Activated CD4-positive, alpha-beta memory T cell treated with anti-CD3 and anti-CD28 coated beads, Interleukin-2, amount 10 ng/mL, durations not matched to agents 7 days and 5 days (primary cell): Measurements from ENCODE around the gene MEGF11. TPM values are rescaled to one million over a fixed set of nuclear protein-coding genes. Genes with fewer than 3 reads are reported as not detected.
A peak's percentile ranks its signal among the peaks of the same experiment; 100 is the strongest.

Experiments used
- CTCF ChIA-PET: fragments of 350-600 bp; sonication (Branson Sonifier 250); formaldehyde crosslinking; loops from one replicate; lab custom pipeline; 2021; ENCODE audit warnings: antibody characterized with exemption, inconsistent platforms; lab: Charles Lee
- POLR2A ChIA-PET: fragments of 350-600 bp; sonication (Branson Sonifier 250); formaldehyde crosslinking; loops from one replicate; lab custom pipeline; 2021; ENCODE audit warnings: antibody characterized with exemption; lab: Charles Lee
- DNase-seq: peaks from one replicate; pipeline ENCODE4 v3.0.0-alpha.2; 2020
- H3K27ac Mint-ChIP-seq: one replicate; pipeline ENCODE4 v1.8.0; 2021; ENCODE audit warnings: mild to moderate bottlenecking, mixed read lengths
- H3K27me3 Mint-ChIP-seq: one replicate; pipeline ENCODE4 v1.8.0; 2021; ENCODE audit warnings: mixed read lengths
- H3K36me3 Mint-ChIP-seq: one replicate; pipeline ENCODE4 v1.8.0; 2021; ENCODE audit warnings: low read depth, mixed read lengths
- H3K4me1 Mint-ChIP-seq: one replicate; pipeline ENCODE4 v1.8.0; 2021; ENCODE audit warnings: mixed read lengths
- H3K4me3 Mint-ChIP-seq: one replicate; pipeline ENCODE4 v1.8.0; 2021; ENCODE audit warnings: mild to moderate bottlenecking, mixed read lengths
- H3K9me3 Mint-ChIP-seq: one replicate; pipeline ENCODE4 v1.8.0; 2021; ENCODE audit warnings: mixed read lengths
- total RNA-seq, 2 experiments: library from RNA; stranded (reverse); gene quantifications; one replicate each; pipeline ENCODE4 v1.2.3, GENCODE V29; 2021

Gene MEGF11
- total RNA-seq, 2 experiments from 2014 or later, result not detected

DNA sequence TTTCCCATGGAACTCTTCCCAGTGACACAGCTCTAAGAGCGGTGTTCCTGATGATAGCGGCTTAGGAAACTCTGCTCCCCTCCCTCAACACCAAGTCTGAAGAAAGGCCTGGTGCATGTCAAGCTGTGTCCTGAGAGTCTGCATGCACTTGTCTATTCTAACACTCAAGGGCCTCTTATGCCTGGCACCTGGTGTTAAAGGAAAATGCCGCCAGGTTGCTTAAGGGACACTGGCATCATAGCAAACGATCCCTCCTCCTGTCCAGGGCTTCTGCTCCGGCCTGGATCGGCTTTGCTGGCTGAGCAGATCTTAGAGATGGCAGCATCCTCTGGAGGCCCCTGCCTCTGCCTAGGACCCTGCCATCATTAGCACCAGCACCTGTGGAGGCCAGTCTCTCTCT is 121.7 kb downstream of the MEGF11 start:
- ChIA-PET POLR2A (no interaction called here), CTCF (no interaction called here)
- H3K27ac Mint-ChIP-seq, result no peak overlapping the region
- no peak for DNase-seq
- H3K4me1 Mint-ChIP-seq, result peaks cover 10% of the 10 kb centered on the region
- no peak overlapping the region for H3K4me3 Mint-ChIP-seq
- H3K27me3 Mint-ChIP-seq, result peaks cover 9% of the 10 kb centered on the region
- H3K9me3 Mint-ChIP-seq, result no peaks in the 10 kb centered on the region
- no peaks in the 10 kb centered on the region for H3K36me3 Mint-ChIP-seq

GRCh38 chr15:66131200-66131599 is 122.3 kb downstream of the MEGF11 start:
- ChIA-PET POLR2A (no interaction called here), CTCF (interaction anchor here (0.6 kb wide), 1 partner anchor 316 kb away, joined by 3 read pairs; no protein-coding TSS in a partner anchor)

GRCh38 chr15:66130496-66131034 is 123.0 kb downstream of the MEGF11 start:
- H3K27me3 Mint-ChIP-seq, result peaks cover 12% of the 10 kb centered on the region
- no peak overlapping the region for H3K4me3 Mint-ChIP-seq
- no peaks in the 10 kb centered on the region for H3K9me3 Mint-ChIP-seq
- ChIA-PET CTCF (no interaction called here), POLR2A (no interaction called here)
- no peak overlapping the region for H3K27ac Mint-ChIP-seq
- DNase-seq, result no peak
- H3K4me1 Mint-ChIP-seq, result peaks cover 7% of the 10 kb centered on the region
- H3K36me3 Mint-ChIP-seq, result no peaks in the 10 kb centered on the region

More at GRCh38 chr15:66131200-66131599, 122.3 kb downstream of the MEGF11 start:
- no peak overlapping the region for H3K4me3 Mint-ChIP-seq
- no peak overlapping the region for H3K27ac Mint-ChIP-seq
- no peaks in the 10 kb centered on the region for H3K9me3 Mint-ChIP-seq
- no peaks in the 10 kb centered on the region for H3K36me3 Mint-ChIP-seq
- peaks cover 12% of the 10 kb centered on the region for H3K27me3 Mint-ChIP-seq
- no peak for DNase-seq
- peaks cover 10% of the 10 kb centered on the region for H3K4me1 Mint-ChIP-seq

DNA sequence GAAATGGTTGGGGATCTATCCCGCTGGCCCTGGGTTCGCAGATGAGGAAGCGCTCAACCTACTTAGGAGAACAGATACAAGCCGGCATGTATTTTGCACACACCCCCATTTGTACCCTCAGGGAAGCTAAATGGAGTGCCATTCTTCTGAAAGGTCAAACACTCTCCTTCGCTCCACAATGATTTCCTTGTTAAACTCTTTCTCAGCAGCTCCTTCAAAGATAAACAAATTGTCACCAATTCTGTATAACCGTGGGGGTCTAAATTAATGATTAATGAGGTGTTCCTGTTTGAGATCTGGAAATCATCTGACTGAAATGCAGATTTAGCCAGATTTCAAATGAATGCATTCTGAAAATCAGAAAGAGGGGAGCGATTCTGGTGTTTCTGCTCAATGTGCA is 124.0 kb downstream of the MEGF11 start:
- Mint-ChIP-seq H3K27ac (no peak overlapping the region), H3K4me3 (no peak overlapping the region), H3K4me1 (no peaks in the 10 kb centered on the region), H3K36me3 (no peaks in the 10 kb centered on the region), H3K27me3 (peaks cover 12% of the 10 kb centered on the region), H3K9me3 (no peaks in the 10 kb centered on the region)
- POLR2A ChIA-PET, result no interaction called here
- CTCF ChIA-PET, result no interaction called here
- DNase-seq, result no peak

DNA sequence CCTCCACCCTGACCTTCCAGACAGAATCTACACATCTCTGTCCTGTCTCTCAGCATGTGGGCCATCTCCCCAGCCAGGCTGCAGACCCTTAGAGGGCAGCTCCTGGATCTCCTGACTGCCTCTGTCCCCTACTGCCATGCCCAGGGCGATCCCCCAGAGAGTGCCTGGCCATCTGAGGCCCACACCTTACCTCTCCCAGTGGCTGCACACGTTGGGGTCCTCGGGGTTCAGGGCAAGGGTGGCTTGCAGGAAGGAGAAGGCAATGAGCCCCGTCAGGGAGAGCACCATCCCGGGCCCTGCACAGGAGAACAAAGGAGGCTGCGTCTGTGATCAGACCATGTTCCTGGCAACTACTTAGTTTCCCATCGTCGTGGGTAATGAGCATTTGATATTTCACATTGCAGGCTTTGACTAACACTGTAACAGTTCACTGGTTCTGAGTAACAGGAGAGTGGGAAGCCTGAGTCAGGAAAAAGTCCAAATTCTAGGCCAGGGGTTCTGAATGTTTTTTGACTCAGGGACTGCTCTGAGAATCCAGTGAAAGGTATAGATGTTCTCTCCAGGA is 125.4 kb downstream of the MEGF11 start:
- ChIA-PET POLR2A (no interaction called here), CTCF (no interaction called here)
- Mint-ChIP-seq H3K27ac (no peak overlapping the region), H3K36me3 (no peaks in the 10 kb centered on the region), H3K9me3 (no peaks in the 10 kb centered on the region), H3K4me1 (no peaks in the 10 kb centered on the region), H3K4me3 (no peak overlapping the region), H3K27me3 (peaks cover 12% of the 10 kb centered on the region)
- DNase-seq, result no peak

DNA sequence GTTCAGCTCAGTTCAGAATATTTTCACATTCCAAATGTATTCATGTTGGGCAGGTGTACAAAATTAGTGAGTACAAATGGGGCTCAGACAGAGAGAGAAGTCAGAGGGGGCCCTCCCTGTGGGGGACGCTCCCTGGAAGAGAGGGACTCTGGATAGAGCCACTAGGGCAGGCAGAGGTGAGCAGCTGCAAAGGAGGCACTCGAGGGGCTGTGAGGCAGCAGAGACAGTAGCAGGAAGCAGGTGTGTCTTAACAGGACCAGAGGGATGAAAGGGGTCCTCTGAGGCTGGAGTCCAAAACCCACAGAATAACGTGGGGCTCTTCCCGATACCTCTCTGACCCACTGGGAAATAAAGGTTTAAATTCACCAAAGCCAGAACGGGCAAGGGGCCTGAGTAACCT is 127.1 kb downstream of the MEGF11 start:
- CTCF ChIA-PET, result no interaction called here
- H3K9me3 Mint-ChIP-seq, result no peaks in the 10 kb centered on the region
- POLR2A ChIA-PET, result no interaction called here
- no peaks in the 10 kb centered on the region for H3K4me1 Mint-ChIP-seq
- H3K27me3 Mint-ChIP-seq, result peaks cover 12% of the 10 kb centered on the region
- DNase-seq, result no peak
- no peaks in the 10 kb centered on the region for H3K36me3 Mint-ChIP-seq
- no peak overlapping the region for H3K4me3 Mint-ChIP-seq
- H3K27ac Mint-ChIP-seq, result no peak overlapping the region

DNA sequence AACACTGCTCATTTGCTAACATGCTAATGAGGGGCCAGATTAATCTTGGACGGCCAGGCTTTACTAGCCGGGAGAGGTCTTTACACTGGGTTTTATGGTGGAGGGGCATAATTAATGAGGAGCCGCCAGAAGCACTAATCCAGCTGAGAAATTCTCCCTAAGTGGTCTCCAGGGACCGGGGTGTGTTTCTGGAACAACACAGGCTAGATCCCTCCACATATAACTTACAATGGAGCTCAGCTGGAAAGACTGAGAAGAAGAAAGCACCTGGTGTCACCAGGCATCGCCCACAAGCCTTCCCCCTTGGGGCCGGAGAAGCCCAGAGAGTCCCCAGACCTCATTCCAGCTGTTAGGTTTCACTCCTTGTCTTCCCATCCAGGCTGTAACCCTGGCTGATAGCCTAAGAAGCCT is 127.5 kb downstream of the MEGF11 start:
- Mint-ChIP-seq H3K4me3 (no peak overlapping the region), H3K9me3 (no peaks in the 10 kb centered on the region), H3K4me1 (no peaks in the 10 kb centered on the region), H3K27me3 (peaks cover 12% of the 10 kb centered on the region), H3K36me3 (no peaks in the 10 kb centered on the region), H3K27ac (no peak overlapping the region)
- ChIA-PET CTCF (no interaction called here), POLR2A (no interaction called here)
- DNase-seq, result no peak

GRCh38 chr15:66124651-66125050 is 128.9 kb downstream of the MEGF11 start:
- POLR2A ChIA-PET, result no interaction called here
- Mint-ChIP-seq H3K27ac (no peak overlapping the region), H3K27me3 (peaks cover 6% of the 10 kb centered on the region), H3K9me3 (no peaks in the 10 kb centered on the region), H3K4me1 (no peaks in the 10 kb centered on the region), H3K36me3 (no peaks in the 10 kb centered on the region), H3K4me3 (no peak overlapping the region)
- CTCF ChIA-PET, result interaction anchor here (0.6 kb wide), 1 partner anchor 242 kb away, joined by 3 read pairs; no protein-coding TSS in a partner anchor
- no peak for DNase-seq

DNA sequence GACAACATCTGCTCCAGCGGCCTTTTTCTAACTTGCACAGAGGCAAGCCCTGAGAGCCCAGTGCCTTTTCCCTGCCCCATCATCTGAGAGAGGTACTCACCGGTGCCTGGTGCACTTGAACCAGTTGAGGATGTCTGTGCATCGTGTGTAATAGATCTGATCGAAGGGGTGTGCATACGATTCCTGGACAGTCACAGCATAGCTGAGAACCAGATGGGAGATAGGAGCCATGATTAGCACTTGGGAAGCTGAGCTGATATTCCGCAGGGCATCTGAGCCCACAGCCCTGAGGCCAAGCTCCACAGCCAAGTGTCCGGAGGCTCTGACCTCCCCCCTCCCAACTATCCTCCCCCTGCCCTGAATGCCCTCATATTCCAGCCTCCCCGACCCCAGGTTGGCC is 129.8 kb downstream of the MEGF11 start:
- CTCF ChIA-PET, result no interaction called here
- Mint-ChIP-seq H3K36me3 (no peaks in the 10 kb centered on the region), H3K4me1 (no peaks in the 10 kb centered on the region), H3K9me3 (no peaks in the 10 kb centered on the region), H3K27me3 (peaks cover 6% of the 10 kb centered on the region), H3K27ac (no peak overlapping the region), H3K4me3 (no peak overlapping the region)
- POLR2A ChIA-PET, result no interaction called here
- no peak for DNase-seq

DNA sequence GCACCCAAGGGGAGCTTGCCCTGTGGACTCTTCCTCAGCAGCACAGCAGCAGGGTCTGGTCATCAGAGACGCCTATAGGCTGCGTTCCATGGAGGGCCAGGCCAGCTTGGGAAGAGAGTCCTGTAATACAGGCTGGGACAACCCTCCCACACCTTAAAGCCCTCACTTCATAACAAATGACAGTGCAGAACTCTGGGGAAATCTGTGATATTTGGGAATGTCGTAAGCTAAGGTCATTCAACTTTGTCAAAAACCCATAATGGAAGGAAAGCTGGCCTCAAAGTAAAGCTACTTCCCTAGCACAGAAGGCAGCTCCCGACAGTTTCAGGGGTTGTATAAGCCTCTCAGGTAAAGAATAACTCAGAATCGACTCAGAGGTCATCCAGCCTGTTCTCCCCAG is 133.1 kb downstream of the MEGF11 start:
- CTCF ChIA-PET, result no interaction called here
- Mint-ChIP-seq H3K27ac (no peak overlapping the region), H3K4me1 (peaks cover 13% of the 10 kb centered on the region), H3K9me3 (no peaks in the 10 kb centered on the region), H3K27me3 (peaks cover 9% of the 10 kb centered on the region), H3K4me3 (no peak overlapping the region), H3K36me3 (no peaks in the 10 kb centered on the region)
- POLR2A ChIA-PET, result no interaction called here
- DNase-seq, result no peak

GRCh38 chr15:66117841-66118240 is 135.7 kb downstream of the MEGF11 start:
- ChIA-PET POLR2A (no interaction called here), CTCF (no interaction called here)
- peaks cover 19% of the 10 kb centered on the region for H3K4me1 Mint-ChIP-seq
- no peak overlapping the region for H3K4me3 Mint-ChIP-seq
- H3K9me3 Mint-ChIP-seq, result no peaks in the 10 kb centered on the region
- H3K36me3 Mint-ChIP-seq, result no peaks in the 10 kb centered on the region
- no peak overlapping the region for H3K27ac Mint-ChIP-seq
- H3K27me3 Mint-ChIP-seq, result peaks cover 9% of the 10 kb centered on the region
- no peak for DNase-seq

DNA sequence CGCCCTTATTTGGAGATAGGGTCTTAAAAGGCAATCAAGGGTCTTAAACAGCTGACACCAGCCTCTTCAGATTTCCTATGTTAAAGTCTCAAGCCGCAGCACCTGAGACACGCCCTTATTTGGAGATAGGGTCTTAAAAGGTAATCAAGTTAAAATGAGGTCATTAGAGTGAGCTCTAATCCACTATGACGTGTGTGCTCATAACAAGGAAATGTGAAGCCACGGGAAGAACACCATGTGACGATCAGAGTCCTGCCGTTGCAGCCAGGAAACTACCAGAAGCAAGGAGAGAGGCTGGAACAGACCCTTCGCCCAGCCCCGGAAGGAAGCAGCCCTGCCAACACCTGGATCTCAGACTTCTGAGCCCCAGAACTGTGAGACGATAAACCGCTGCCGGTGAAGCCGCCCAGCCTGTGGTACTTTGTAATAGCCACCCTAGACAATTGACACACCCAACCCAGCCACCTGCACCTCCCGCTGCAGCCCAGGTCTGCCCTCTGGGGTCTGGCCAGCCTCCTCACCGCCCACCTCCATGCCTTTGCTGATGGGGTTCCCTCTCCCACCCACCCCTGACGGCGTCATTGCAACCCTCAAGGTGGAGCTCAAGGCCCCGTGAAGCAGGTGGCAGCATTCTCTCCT is 137.9 kb downstream of the MEGF11 start:
- ChIA-PET POLR2A (no interaction called here), CTCF (interaction anchor here (0.7 to 1.2 kb wide), 2 partner anchors 118 to 505 kb away, joined by 3 read pairs; partner anchors contain the start of gene INTS14)
- Mint-ChIP-seq H3K4me1 (peaks cover 19% of the 10 kb centered on the region), H3K36me3 (no peaks in the 10 kb centered on the region), H3K27ac (peak overlapping the region; percentile 27), H3K9me3 (no peaks in the 10 kb centered on the region), H3K27me3 (peaks cover 20% of the 10 kb centered on the region), H3K4me3 (peak overlapping the region; percentile 7)
- DNase-seq, result peak; percentile 55

GRCh38 chr15:66114863-66115425 is 138.6 kb downstream of the MEGF11 start:
- Mint-ChIP-seq H3K27ac (peak overlapping the region; percentile 27), H3K4me1 (peaks cover 19% of the 10 kb centered on the region), H3K9me3 (no peaks in the 10 kb centered on the region), H3K27me3 (peaks cover 20% of the 10 kb centered on the region), H3K36me3 (no peaks in the 10 kb centered on the region), H3K4me3 (no peak overlapping the region)
- DNase-seq, result no peak
- POLR2A ChIA-PET, result no interaction called here
- CTCF ChIA-PET, result interaction anchor here (1.2 kb wide), 1 partner anchor 504 kb away, joined by 3 read pairs; the partner anchor contains the start of gene INTS14
